ENCODE measurements around the gene SLC4A8.

The SLC4A8 gene

GRCh38 chr12:51399891-51400290, 24.7 kb upstream of the SLC4A8 start:
- no peak overlapping the region for H3K27ac ChIP-seq
- TF ChIP-seq ZFX (IDR thresholded peaks at IDR 0.05; ENCODE audit: borderline replicate concordance) (no peak), CTCF (IDR thresholded peaks at IDR 0.05) (no peak)

DNA sequence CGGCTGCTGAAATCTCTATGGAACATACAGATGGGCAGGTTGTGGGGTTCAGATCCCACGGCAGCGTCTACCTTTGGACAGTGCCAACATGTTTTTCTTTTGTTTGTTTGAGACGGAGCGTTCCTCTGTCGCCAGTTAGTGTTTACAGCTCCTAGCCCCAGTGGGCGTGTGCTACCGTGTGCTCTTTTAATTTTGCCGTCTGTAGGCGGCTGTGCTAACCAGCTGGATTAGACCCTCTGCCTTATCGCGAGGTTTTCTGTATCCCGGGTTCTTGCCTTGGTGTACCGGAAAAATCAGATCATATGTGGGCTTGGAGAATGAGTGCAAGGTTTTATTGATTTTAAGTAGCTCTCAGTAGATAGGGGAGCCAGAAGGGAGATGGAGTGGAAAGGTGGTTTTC, 23.6 kb upstream of the SLC4A8 start:
- H3K27ac ChIP-seq, result no peak overlapping the region
- no peak for TF ChIP-seq CTCF (IDR thresholded peaks at IDR 0.05)
- no peak for TF ChIP-seq ZFX (IDR thresholded peaks at IDR 0.05; ENCODE audit: borderline replicate concordance)

DNA sequence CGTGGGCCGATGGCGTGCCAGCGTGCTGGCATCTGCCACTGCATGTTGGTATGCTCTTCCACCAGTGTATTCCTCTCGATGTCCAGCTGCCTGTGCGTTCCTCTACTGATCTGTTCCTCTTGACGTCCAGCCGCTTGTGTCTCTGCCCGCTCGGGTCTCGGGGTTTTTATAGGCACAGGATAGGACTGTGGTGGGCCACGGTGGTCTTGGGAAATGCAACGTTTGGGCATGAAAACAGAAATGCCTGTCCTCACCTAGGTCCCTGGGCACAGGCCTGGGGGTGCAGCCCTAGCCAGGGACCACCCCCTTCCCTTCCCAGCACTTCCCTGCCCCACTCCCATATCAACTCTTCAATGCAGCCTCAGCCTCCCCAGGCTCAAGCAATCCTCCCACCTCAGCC, 23.1 kb upstream of the SLC4A8 start:
- TF ChIP-seq ZFX (IDR thresholded peaks at IDR 0.05; ENCODE audit: borderline replicate concordance) (no peak), CTCF (IDR thresholded peaks at IDR 0.05) (no peak)
- H3K27ac ChIP-seq, result no peak overlapping the region

GRCh38 chr12:51401900-51402299, 22.7 kb upstream of the SLC4A8 start:
- TF ChIP-seq ZFX (IDR thresholded peaks at IDR 0.05; ENCODE audit: borderline replicate concordance) (no peak), CTCF (IDR thresholded peaks at IDR 0.05) (no peak)

GRCh38 chr12:51403159-51403558, 21.5 kb upstream of the SLC4A8 start:
- no peak overlapping the region for H3K27ac ChIP-seq
- TF ChIP-seq ZFX (IDR thresholded peaks at IDR 0.05; ENCODE audit: borderline replicate concordance) (no peak), CTCF (IDR thresholded peaks at IDR 0.05) (no peak)

More at GRCh38 chr12:51401900-51402299, 22.7 kb upstream of the SLC4A8 start:
- H3K27ac ChIP-seq, result no peak overlapping the region

DNA sequence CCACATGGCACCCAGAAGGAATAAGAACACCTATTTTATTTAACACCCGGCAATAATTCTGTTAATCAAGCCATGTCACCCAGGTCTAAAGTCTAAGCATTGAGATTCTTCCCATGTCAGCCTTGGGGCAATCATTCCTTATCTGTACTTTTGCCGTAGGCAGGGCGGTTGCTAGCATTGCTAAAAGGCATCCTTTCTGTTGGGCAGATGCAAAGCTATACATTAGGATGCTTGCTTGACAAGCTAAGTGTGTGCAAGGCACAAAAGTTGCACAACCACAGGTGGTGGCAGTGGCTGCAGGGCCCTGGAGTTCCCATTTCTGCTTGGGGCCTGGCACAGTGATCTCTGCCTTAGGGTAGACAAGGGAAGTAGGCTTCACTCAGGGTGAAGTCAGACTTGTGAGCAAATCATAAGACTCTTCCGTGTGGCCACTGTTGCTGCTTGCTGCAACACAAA, 20.9 kb upstream of the SLC4A8 start:
- no peak overlapping the region for H3K27ac ChIP-seq
- no peak for TF ChIP-seq CTCF (IDR thresholded peaks at IDR 0.05)
- TF ChIP-seq ZFX (IDR thresholded peaks at IDR 0.05; ENCODE audit: borderline replicate concordance), result no peak

DNA sequence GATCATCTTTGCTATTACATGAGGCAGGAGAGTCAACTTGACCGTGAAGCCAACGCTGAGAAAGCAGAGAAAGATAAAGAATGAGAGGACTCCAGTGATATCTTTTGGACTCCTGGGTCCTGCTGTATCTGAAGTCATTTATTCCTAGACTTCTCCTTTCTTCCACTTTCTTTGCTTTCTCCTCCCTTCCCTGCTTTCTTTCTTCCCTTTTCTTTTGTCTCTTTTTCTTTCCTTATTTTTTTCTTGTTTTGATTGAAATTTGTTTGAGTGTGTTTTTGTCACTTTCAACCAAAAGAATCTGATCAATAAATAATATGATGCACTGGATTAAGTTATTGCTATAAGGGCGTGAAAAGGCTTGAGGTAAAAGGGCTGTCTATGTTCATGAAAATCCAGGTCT, 20.0 kb upstream of the SLC4A8 start:
- TF ChIP-seq ZFX (IDR thresholded peaks at IDR 0.05; ENCODE audit: borderline replicate concordance) (no peak), CTCF (IDR thresholded peaks at IDR 0.05) (no peak)
- no peak overlapping the region for H3K27ac ChIP-seq

Measured in 22Rv1 (cell line).